GM23248 (cell line): ENCODE results near the gene KIF5A.

ENCODE experiments used
- EZH2 ChIP-seq: fragments of 200-600 bp; sonication (generic); IDR thresholded peaks from 2 replicates; pipeline ENCODE4 v1.6.1; 2018; ENCODE audit warnings: antibody characterized with exemption, mild to moderate bottlenecking; ENCODE audit not compliant: insufficient read depth, poor library complexity, severe bottlenecking
- EZH2phosphoT487 ChIP-seq: fragments of 200-600 bp; sonication (generic); IDR thresholded peaks from 2 replicates; pipeline ENCODE4 v1.6.1; 2018; ENCODE audit warnings: antibody characterized with exemption, moderate library complexity, mild to moderate bottlenecking, low read depth; ENCODE audit not compliant: insufficient read depth

DNA sequence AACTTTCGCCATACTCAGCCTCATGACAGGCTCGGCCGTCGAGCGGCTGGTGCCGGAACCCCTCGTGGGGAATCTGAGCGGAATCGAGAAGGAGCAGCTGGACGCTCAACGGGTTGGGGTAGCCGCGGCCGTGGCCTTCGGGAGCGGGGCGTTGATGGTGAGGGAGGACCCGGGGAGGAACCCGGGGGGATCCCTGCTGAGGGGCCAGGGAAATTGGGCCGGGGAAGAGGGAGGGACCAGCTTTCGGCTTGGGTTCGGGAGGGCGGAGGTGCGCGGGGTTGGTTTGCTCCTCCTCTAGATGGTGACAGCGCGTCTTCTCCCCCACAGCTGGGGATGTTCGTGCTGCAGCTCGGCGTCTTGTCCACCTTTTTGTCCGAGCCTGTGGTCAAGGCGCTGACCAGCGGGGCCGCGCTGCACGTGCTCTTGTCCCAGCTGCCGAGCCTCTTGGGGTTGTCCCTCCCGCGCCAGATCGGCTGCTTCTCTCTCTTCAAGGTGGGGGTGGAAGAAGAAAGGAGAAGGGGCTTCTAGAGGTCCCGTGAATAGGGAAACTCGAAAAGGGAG is 71.2 kb downstream of the KIF5A start:
- TF ChIP-seq EZH2 (peak; percentile 55), EZH2phosphoT487 (no peak)
